Measurements from ENCODE around the gene RASSF1. TPM values are rescaled to one million over a fixed set of nuclear protein-coding genes. Genes with fewer than 3 reads are reported as not detected.
A peak's percentile ranks its signal among the peaks of the same experiment; 100 is the strongest.

Gene RASSF1
- total and polyA plus RNA-seq, 2 of the 4 experiments (the other 2 are of a cell fraction): 17.4 to 53.4 TPM

DNA sequence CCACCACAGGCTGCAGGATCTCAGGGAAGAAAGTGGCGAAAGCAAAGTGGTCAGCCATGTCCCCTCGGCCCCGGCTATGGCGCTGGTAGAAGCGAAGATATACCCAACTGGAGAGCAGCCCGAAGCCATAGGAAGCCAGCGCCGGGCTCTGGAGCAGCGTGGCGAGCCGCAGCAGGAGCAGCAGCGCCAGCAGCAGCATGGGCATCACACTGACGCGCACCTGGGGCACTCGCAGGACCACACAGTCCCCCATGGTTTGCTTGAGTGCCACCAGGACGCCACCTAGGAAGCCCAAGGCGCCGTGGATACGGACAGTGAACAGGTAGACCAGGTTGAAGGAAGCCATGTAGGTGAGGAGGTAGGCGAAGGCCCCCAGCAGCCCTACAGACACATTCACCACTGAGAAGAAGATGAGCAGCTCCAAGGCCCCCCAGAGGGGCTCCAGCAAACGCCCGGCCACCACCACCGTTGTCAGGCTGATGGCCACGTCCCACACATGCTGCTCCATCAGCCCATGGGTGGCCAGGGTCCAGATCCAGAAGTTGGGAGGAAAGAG, 17.8 kb upstream of the RASSF1 start:
- Histone ChIP-seq H2AFZ (replicated peaks; ENCODE audit: low read length, poor library complexity) (peak overlapping the region; percentile 97), H3K27ac (ENCODE audit: insufficient read depth, low read length) (peak overlapping the region; percentile 87), H2AK9ac (replicated peaks; ENCODE audit: low read depth, low read length, poor library complexity) (peak overlapping the region; percentile 99), H2AK5ac (ENCODE audit: low read depth, low read length) (peak overlapping the region; percentile 94), H2BK120ac (ENCODE audit: low read depth, low read length) (no peak overlapping the region), H3K9me1 (ENCODE audit: insufficient read depth, low read length) (peaks cover 17% of the 10 kb centered on the region), H4K8ac (ENCODE audit: low read depth in 2 of 2, low read length in 2 of 2) (peak overlapping the region; percentile 41 to 98; a peak in 2 of 4 replicates), H3K4me3 (ENCODE audit: insufficient read depth, low read depth, low read length) (peak overlapping the region; percentile 76), H3K36me3 (ENCODE audit: control insufficient read depth, insufficient read depth, low read length) (peaks cover 37% of the 10 kb centered on the region), H3K4ac (ENCODE audit: low read depth, low read length) (peak overlapping the region; percentile 92), H3K9ac (ENCODE audit: low read depth, low read length) (peak overlapping the region; percentile 94), H4K20me1 (ENCODE audit: insufficient read depth, low read length) (peaks cover 46% of the 10 kb centered on the region), H2BK20ac (ENCODE audit: low read depth, low read length) (no peak overlapping the region), H3K79me1 (ENCODE audit: low read depth in 1 of 2, low read length in 2 of 2) (peaks cover 0 to 53% of the 10 kb centered on the region in 2 experiments; a peak in 2 of 4 replicates), H4K91ac (ENCODE audit: insufficient read depth, low read depth, low read length) (no peak overlapping the region), H3K9me3 (ENCODE audit: control insufficient read depth, insufficient read depth, low read length) (no peaks in the 10 kb centered on the region), H2BK15ac (ENCODE audit: low read depth, low read length) (no peak overlapping the region), H3K4me2 (ENCODE audit: low read depth, low read length) (peak overlapping the region; percentile 94), H3K4me1 (ENCODE audit: control insufficient read depth, insufficient read depth, low read length) (peaks cover 26% of the 10 kb centered on the region), H3K14ac (replicated peaks; ENCODE audit: low read depth, low read length) (peak overlapping the region; percentile 99), H3K23ac (ENCODE audit: low read depth, low read length) (peak overlapping the region; percentile 50), H3K18ac (ENCODE audit: low read depth, low read length) (no peak overlapping the region), H3K56ac (ENCODE audit: extremely low read depth, insufficient read depth, low read length) (no peak overlapping the region), H4K5ac (ENCODE audit: low read depth, low read length) (no peak overlapping the region), H2BK5ac (ENCODE audit: low read depth, low read length, poor library complexity, severe bottlenecking) (no peak overlapping the region), H3K27me3 (ENCODE audit: control insufficient read depth, insufficient read depth, low read length) (no peaks in the 10 kb centered on the region)
- no peak for ATAC-seq (ENCODE audit: low read depth)
- intact Hi-C loops (cut with micrococcal nuclease): no loop called here
- in situ Hi-C loops (cut with MboI; ENCODE audit: low sequenced_read_pairs): no loop called here
- BruUV-seq (replicated peaks): no TSS peak
- dilution Hi-C loops (cut with HindIII; ENCODE audit: low sequenced_read_pairs, unreplicated experiment): no loop called here
- WGBS, 2 experiments (ENCODE audit: extremely low coverage in 2 of 2, insufficient read length in 1 of 2): 56% methylated on average over 16 of the region's 24 CpGs; no CpG with 5 or more reads in 1 of the 2 experiments
- no peak for DNase-seq
- POLR2A ChIA-PET (ENCODE audit: unreplicated experiment): no interaction called here
- CTCF ChIA-PET: no interaction called here
- TF ChIP-seq RFX5 (IDR thresholded peaks at IDR 0.05; ENCODE audit: low read depth, low read length): no peak
- no peak for TF ChIP-seq RAD21 (IDR thresholded peaks at IDR 0.05; ENCODE audit: low read length)
- no peak for TF ChIP-seq CHD1 (IDR thresholded peaks at IDR 0.05; ENCODE audit: low read depth, low read length)
- no peak for TF ChIP-seq NFE2L2 (IDR thresholded peaks at IDR 0.05; ENCODE audit: low read depth, low read length)
- TF ChIP-seq BHLHE40 (IDR thresholded peaks at IDR 0.05; ENCODE audit: low read depth, low read length): no peak
- TF ChIP-seq, protein P1, sequence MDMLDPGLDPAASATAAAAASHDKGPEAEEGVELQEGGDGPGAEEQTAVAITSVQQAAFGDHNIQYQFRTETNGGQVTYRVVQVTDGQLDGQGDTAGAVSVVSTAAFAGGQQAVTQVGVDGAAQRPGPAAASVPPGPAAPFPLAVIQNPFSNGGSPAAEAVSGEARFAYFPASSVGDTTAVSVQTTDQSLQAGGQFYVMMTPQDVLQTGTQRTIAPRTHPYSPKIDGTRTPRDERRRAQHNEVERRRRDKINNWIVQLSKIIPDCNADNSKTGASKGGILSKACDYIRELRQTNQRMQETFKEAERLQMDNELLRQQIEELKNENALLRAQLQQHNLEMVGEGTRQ (IDR thresholded peaks at IDR 0.05; ENCODE audit: low read depth, low read length): no peak
- no peak for TF ChIP-seq CEBPB (IDR thresholded peaks at IDR 0.05; ENCODE audit: low read depth, low read length)
- TF ChIP-seq MAFK (IDR thresholded peaks at IDR 0.05; ENCODE audit: low read depth, low read length): no peak
- TF ChIP-seq POLR2A (IDR thresholded peaks at IDR 0.05; ENCODE audit: low read depth, low read length): no peak

Data from IMR-90 (cell line).